Neural crest cell (in vitro differentiated cells): ENCODE data around the gene WDR37. TPM values are rescaled to one million over a fixed set of nuclear protein-coding genes. Genes with fewer than 3 reads are reported as not detected.

ENCODE experiments used
- DNase-seq: peaks from one replicate; pipeline ENCODE4 v3.0.0; 2021; ENCODE audit warnings: low read depth, mixed read lengths, low spot score
- H3K27ac Mint-ChIP-seq: one replicate; pipeline ENCODE4 v1.8.0; 2021; ENCODE audit warnings: mild to moderate bottlenecking, mixed read lengths; ENCODE audit not compliant: unreplicated experiment
- H3K27me3 Mint-ChIP-seq: 2 replicates; pipeline ENCODE4 v1.8.0; 2021; ENCODE audit warnings: low read depth, mild to moderate bottlenecking, mixed read lengths
- H3K36me3 Mint-ChIP-seq: 2 replicates; pipeline ENCODE4 v1.8.0; 2021; ENCODE audit warnings: low read depth, mild to moderate bottlenecking, mixed read lengths
- H3K4me1 Mint-ChIP-seq: 2 replicates; pipeline ENCODE4 v1.8.0; 2021; ENCODE audit warnings: mixed read lengths
- H3K4me3 Mint-ChIP-seq: one replicate; pipeline ENCODE4 v1.8.0; 2021; ENCODE audit warnings: mild to moderate bottlenecking, mixed read lengths
- H3K9me3 Mint-ChIP-seq: 2 replicates; pipeline ENCODE4 v1.8.0; 2021; ENCODE audit warnings: mixed read lengths
- CTCF ChIP-seq: fragments of 200-600 bp; sonication (generic); conservative IDR thresholded peaks from 2 replicates; pipeline ENCODE4 v1.5.0; 2021; ENCODE audit warnings: antibody characterized with exemption, mild to moderate bottlenecking
- total RNA-seq: library from RNA; stranded (reverse); gene quantifications from 2 replicates; pipeline ENCODE4 v1.2.1, GENCODE V29; 2021

Gene WDR37
- total RNA-seq, 1 donor from 2014 or later = 19.5 TPM

DNA sequence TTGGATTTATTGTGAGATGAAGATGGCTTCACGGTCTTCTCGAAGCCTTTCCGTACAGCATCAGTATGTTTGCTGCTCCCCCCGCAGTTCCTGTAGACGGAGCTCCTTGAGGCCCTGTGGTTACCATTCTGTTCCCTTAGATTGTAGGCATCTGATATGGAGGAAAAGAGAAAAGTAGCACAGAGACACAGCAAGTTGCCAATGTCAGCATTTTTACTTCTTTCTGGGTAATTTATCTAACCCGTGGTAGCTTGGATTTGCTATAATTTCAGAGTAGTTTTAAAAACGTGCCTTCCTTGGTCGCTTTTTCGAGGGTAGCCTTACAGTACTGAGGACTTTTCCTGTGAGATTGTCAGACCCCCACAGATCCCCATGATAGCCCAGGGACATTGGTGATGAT lies 37.5 kb downstream of the WDR37 start:
- no peak for TF ChIP-seq CTCF
- Mint-ChIP-seq H3K9me3 (no peaks in the 10 kb centered on the region), H3K27ac (no peak overlapping the region), H3K36me3 (peaks cover 14% of the 10 kb centered on the region), H3K27me3 (no peaks in the 10 kb centered on the region), H3K4me3 (no peak overlapping the region), H3K4me1 (peaks cover 9% of the 10 kb centered on the region)
- DNase-seq = no peak

DNA sequence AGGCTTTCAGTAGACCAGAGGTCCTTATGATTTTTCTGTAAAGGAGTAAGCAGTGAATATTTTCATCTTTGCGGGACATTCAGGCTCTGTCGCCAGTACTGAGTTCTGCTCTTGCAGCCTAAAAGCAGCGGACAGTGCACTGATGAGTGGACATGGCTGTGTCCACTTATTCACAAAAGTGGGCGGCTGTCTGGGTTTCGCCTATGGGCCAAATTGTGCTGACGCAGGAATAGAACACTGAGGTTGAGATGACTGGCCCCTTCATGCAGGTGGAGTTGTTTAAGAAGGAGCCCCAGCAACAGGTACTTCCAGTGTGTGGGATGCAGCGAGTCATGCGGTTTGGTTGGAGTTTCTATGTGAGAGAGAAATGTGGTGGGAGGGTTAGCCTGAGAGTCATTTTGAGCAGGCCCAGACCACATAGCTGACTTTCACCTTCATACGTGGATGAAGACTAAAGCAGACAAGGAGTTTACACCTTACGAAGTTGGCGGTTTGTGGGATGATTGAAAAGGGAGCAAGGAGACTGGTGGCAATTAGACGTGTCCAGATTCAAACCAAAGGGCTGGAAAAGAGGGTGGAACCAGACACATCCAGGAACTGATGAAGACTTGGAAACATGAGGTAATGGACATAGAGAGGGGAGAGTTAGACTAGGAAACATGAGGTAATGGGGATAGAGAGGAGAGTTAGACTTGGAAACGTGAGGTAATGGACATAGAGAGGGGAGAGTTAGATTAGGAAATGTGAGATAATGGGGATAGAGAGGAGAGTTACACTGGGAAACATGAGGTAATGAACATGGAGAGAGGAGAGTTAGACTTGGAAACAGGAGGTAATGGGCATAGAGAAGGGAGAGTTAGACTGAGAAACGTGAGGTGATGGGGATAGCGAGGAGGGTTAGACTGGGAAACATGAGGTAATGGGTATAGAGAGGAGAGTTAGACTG lies 38.2 kb downstream of the WDR37 start:
- Mint-ChIP-seq H3K4me1 (peaks cover 4% of the 10 kb centered on the region), H3K27ac (no peak overlapping the region), H3K36me3 (peaks cover 13% of the 10 kb centered on the region), H3K27me3 (no peaks in the 10 kb centered on the region), H3K9me3 (no peaks in the 10 kb centered on the region), H3K4me3 (no peak overlapping the region)
- DNase-seq = no peak
- no peak for TF ChIP-seq CTCF

- TF ChIP-seq CTCF = no peak
- Mint-ChIP-seq H3K36me3 (peaks cover 9% of the 10 kb centered on the region), H3K27me3 (no peaks in the 10 kb centered on the region), H3K9me3 (no peaks in the 10 kb centered on the region), H3K27ac (no peak overlapping the region), H3K4me1 (no peaks in the 10 kb centered on the region), H3K4me3 (no peak overlapping the region)
- DNase-seq = no peak
Measured at GRCh38 chr10:1095498-1095897, 39.3 kb downstream of the WDR37 start.

- no peak overlapping the region for H3K4me3 Mint-ChIP-seq
- no peak for DNase-seq
- no peaks in the 10 kb centered on the region for H3K9me3 Mint-ChIP-seq
- H3K4me1 Mint-ChIP-seq = no peaks in the 10 kb centered on the region
- no peaks in the 10 kb centered on the region for H3K27me3 Mint-ChIP-seq
- no peak for TF ChIP-seq CTCF
- no peak overlapping the region for H3K27ac Mint-ChIP-seq
- peaks cover 3% of the 10 kb centered on the region for H3K36me3 Mint-ChIP-seq
Measured at GRCh38 chr10:1096287-1096889, 40.2 kb downstream of the WDR37 start.

DNA sequence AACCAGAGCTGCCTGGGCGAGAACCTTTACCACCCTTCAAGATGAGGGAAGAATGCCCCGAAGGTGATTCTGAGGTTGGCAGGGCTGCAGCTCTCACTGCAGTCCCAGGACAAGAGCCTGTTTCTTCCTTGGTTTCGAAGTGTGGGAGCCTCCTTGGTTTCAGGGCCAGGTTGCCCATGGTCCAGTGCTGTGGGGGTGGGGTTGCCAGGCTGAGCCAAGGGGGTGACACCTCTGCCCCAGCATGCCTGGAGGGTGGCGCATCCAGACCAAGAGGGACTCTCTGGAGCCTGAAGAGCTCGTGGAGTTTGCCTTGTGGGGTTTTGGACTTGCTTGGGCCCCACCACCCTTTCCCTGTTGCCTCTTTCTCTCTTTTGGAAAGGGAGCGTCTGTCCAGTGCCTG lies 41.3 kb downstream of the WDR37 start:
- TF ChIP-seq CTCF = no peak
- Mint-ChIP-seq H3K36me3 (peaks cover 6% of the 10 kb centered on the region), H3K27me3 (no peaks in the 10 kb centered on the region), H3K27ac (no peak overlapping the region), H3K4me1 (no peaks in the 10 kb centered on the region), H3K9me3 (no peaks in the 10 kb centered on the region), H3K4me3 (no peak overlapping the region)
- no peak for DNase-seq
